ENCODE measurements around the gene BCL2.

BCL2 gene

GRCh38 chr18:63232826-63233225 is 86.7 kb downstream of the BCL2 start:
- Histone ChIP-seq H3K4me2 (ENCODE audit: low read length) (no peak overlapping the region), H3K18ac (ENCODE audit: low read length) (no peak overlapping the region), H4K12ac (ENCODE audit: low read depth, low read length) (no peak overlapping the region), H3K4ac (ENCODE audit: low read depth, low read length) (no peak overlapping the region), H2AK5ac (ENCODE audit: low read length) (no peak overlapping the region), H4K8ac (ENCODE audit: low read depth, low read length) (no peak overlapping the region), H3K79me2 (ENCODE audit: control insufficient read depth, insufficient read depth, low read length, poor library complexity) (no peaks in the 10 kb centered on the region), H2BK12ac (ENCODE audit: low read length) (no peak overlapping the region), H3K14ac (ENCODE audit: low read length) (no peak overlapping the region), H3K79me1 (ENCODE audit: low read length) (peaks cover 4% of the 10 kb centered on the region), H3K4me3 (ENCODE audit: low read depth, low read length) (no peak overlapping the region), H3K36me3 (ENCODE audit: control insufficient read depth in 1 of 2, insufficient read depth in 2 of 2, low read length in 2 of 2) (no peaks in the 10 kb centered on the region), H2AFZ (ENCODE audit: insufficient read depth, low read length, poor library complexity) (no peak overlapping the region), H2BK5ac (ENCODE audit: low read depth, low read length, poor library complexity) (no peak overlapping the region), H3K9ac (ENCODE audit: low read length) (no peak overlapping the region), H3K4me1 (ENCODE audit: control insufficient read depth in 1 of 2, insufficient read depth in 2 of 2, low read length in 2 of 2) (peaks cover 3 to 4% of the 10 kb centered on the region in 2 experiments), H4K91ac (ENCODE audit: low read depth, low read length) (no peak overlapping the region), H3K9me3 (ENCODE audit: insufficient read depth, low read depth, low read length) (peaks cover 2% of the 10 kb centered on the region), H2BK120ac (ENCODE audit: insufficient read depth, low read length, poor library complexity) (no peak overlapping the region), H3K23ac (ENCODE audit: low read length) (no peak overlapping the region), H3K27me3 (ENCODE audit: insufficient read depth, low read length) (no peaks in the 10 kb centered on the region), H3K27ac (ENCODE audit: low read depth, low read length) (no peak overlapping the region)
- no peak for DNase-seq
- no CpG with 5 or more reads among the region's 2 CpGs for WGBS (ENCODE audit: extremely low coverage, insufficient coverage, insufficient read length)

GRCh38 chr18:63229971-63230370 is 89.6 kb downstream of the BCL2 start:
- Histone ChIP-seq H3K9me3 (ENCODE audit: insufficient read depth, low read depth, low read length) (peaks cover 3% of the 10 kb centered on the region), H2AFZ (ENCODE audit: insufficient read depth, low read length, poor library complexity) (no peak overlapping the region)

GRCh38 chr18:63225434-63225833 is 94.1 kb downstream of the BCL2 start:
- Histone ChIP-seq H3K23ac (ENCODE audit: low read length) (no peak overlapping the region), H3K9ac (ENCODE audit: low read length) (no peak overlapping the region), H3K4ac (ENCODE audit: low read depth, low read length) (no peak overlapping the region), H3K79me2 (ENCODE audit: control insufficient read depth, insufficient read depth, low read length, poor library complexity) (no peaks in the 10 kb centered on the region), H3K79me1 (ENCODE audit: low read length) (no peaks in the 10 kb centered on the region), H4K91ac (ENCODE audit: low read depth, low read length) (no peak overlapping the region), H2BK12ac (ENCODE audit: low read length) (no peak overlapping the region), H3K4me1 (ENCODE audit: control insufficient read depth in 1 of 2, insufficient read depth in 2 of 2, low read length in 2 of 2) (no peaks in the 10 kb centered on the region), H2AFZ (ENCODE audit: insufficient read depth, low read length, poor library complexity) (no peak overlapping the region), H3K14ac (ENCODE audit: low read length) (no peak overlapping the region), H3K27me3 (ENCODE audit: insufficient read depth, low read length) (no peaks in the 10 kb centered on the region), H3K27ac (ENCODE audit: low read depth, low read length) (no peak overlapping the region), H4K12ac (ENCODE audit: low read depth, low read length) (no peak overlapping the region), H3K18ac (ENCODE audit: low read length) (no peak overlapping the region), H3K4me2 (ENCODE audit: low read length) (no peak overlapping the region), H2BK120ac (ENCODE audit: insufficient read depth, low read length, poor library complexity) (no peak overlapping the region), H3K36me3 (ENCODE audit: control insufficient read depth in 1 of 2, insufficient read depth in 2 of 2, low read length in 2 of 2) (no peaks in the 10 kb centered on the region), H2BK5ac (ENCODE audit: low read depth, low read length, poor library complexity) (no peak overlapping the region), H4K8ac (ENCODE audit: low read depth, low read length) (no peak overlapping the region), H2AK5ac (ENCODE audit: low read length) (no peak overlapping the region), H3K9me3 (ENCODE audit: insufficient read depth, low read depth, low read length) (peaks cover 3% of the 10 kb centered on the region), H3K4me3 (ENCODE audit: low read depth, low read length) (no peak overlapping the region)
- WGBS (ENCODE audit: extremely low coverage, insufficient coverage, insufficient read length), result no CpG with 5 or more reads among the region's 6 CpGs
- no peak for DNase-seq

More at GRCh38 chr18:63229971-63230370, 89.6 kb downstream of the BCL2 start:
- Histone ChIP-seq H2AK5ac (ENCODE audit: low read length) (no peak overlapping the region), H3K14ac (ENCODE audit: low read length) (no peak overlapping the region), H3K79me1 (ENCODE audit: low read length) (no peaks in the 10 kb centered on the region), H3K18ac (ENCODE audit: low read length) (no peak overlapping the region), H3K4ac (ENCODE audit: low read depth, low read length) (no peak overlapping the region), H3K9ac (ENCODE audit: low read length) (no peak overlapping the region), H2BK5ac (ENCODE audit: low read depth, low read length, poor library complexity) (no peak overlapping the region), H4K91ac (ENCODE audit: low read depth, low read length) (no peak overlapping the region), H4K12ac (ENCODE audit: low read depth, low read length) (no peak overlapping the region), H3K79me2 (ENCODE audit: control insufficient read depth, insufficient read depth, low read length, poor library complexity) (no peaks in the 10 kb centered on the region), H3K4me3 (ENCODE audit: low read depth, low read length) (no peak overlapping the region), H4K8ac (ENCODE audit: low read depth, low read length) (no peak overlapping the region), H3K23ac (ENCODE audit: low read length) (no peak overlapping the region), H3K27ac (ENCODE audit: low read depth, low read length) (no peak overlapping the region), H3K27me3 (ENCODE audit: insufficient read depth, low read length) (no peaks in the 10 kb centered on the region), H3K4me1 (ENCODE audit: control insufficient read depth in 1 of 2, insufficient read depth in 2 of 2, low read length in 2 of 2) (no peaks in the 10 kb centered on the region), H2BK120ac (ENCODE audit: insufficient read depth, low read length, poor library complexity) (no peak overlapping the region), H2BK12ac (ENCODE audit: low read length) (no peak overlapping the region), H3K36me3 (ENCODE audit: control insufficient read depth in 1 of 2, insufficient read depth in 2 of 2, low read length in 2 of 2) (no peaks in the 10 kb centered on the region), H3K4me2 (ENCODE audit: low read length) (no peak overlapping the region)
- DNase-seq, result no peak

- Histone ChIP-seq H3K79me2 (ENCODE audit: control insufficient read depth, insufficient read depth, low read length, poor library complexity) (no peaks in the 10 kb centered on the region), H3K18ac (ENCODE audit: low read length) (no peak overlapping the region), H3K4me2 (ENCODE audit: low read length) (no peak overlapping the region), H3K79me1 (ENCODE audit: low read length) (no peaks in the 10 kb centered on the region), H3K27me3 (ENCODE audit: insufficient read depth, low read length) (no peaks in the 10 kb centered on the region), H4K91ac (ENCODE audit: low read depth, low read length) (no peak overlapping the region), H3K23ac (ENCODE audit: low read length) (no peak overlapping the region), H2BK12ac (ENCODE audit: low read length) (no peak overlapping the region), H3K4ac (ENCODE audit: low read depth, low read length) (no peak overlapping the region), H3K27ac (ENCODE audit: low read depth, low read length) (no peak overlapping the region), H4K8ac (ENCODE audit: low read depth, low read length) (no peak overlapping the region), H3K9me3 (ENCODE audit: insufficient read depth, low read depth, low read length) (peaks cover 3% of the 10 kb centered on the region), H2AK5ac (ENCODE audit: low read length) (no peak overlapping the region), H3K14ac (ENCODE audit: low read length) (no peak overlapping the region), H3K4me1 (ENCODE audit: control insufficient read depth in 1 of 2, insufficient read depth in 2 of 2, low read length in 2 of 2) (no peaks in the 10 kb centered on the region), H4K12ac (ENCODE audit: low read depth, low read length) (no peak overlapping the region), H2AFZ (ENCODE audit: insufficient read depth, low read length, poor library complexity) (no peak overlapping the region), H3K36me3 (ENCODE audit: control insufficient read depth in 1 of 2, insufficient read depth in 2 of 2, low read length in 2 of 2) (no peaks in the 10 kb centered on the region), H3K9ac (ENCODE audit: low read length) (no peak overlapping the region), H2BK120ac (ENCODE audit: insufficient read depth, low read length, poor library complexity) (no peak overlapping the region), H2BK5ac (ENCODE audit: low read depth, low read length, poor library complexity) (no peak overlapping the region), H3K4me3 (ENCODE audit: low read depth, low read length) (no peak overlapping the region)
- no CpG with 5 or more reads among the region's 2 CpGs for WGBS (ENCODE audit: extremely low coverage, insufficient coverage, insufficient read length)
- peak in 1 of 2 donors; percentile 31 for DNase-seq
Measured at GRCh38 chr18:63224630-63225029, 94.9 kb downstream of the BCL2 start.

Measured in trophoblast cell (in vitro differentiated cells and primary cell).